A549 (cell line): ENCODE results near the gene SEMA4B. TPM values are rescaled to one million over a fixed set of nuclear protein-coding genes. Genes with fewer than 3 reads are reported as not detected.

Experiments
- ATAC-seq, 2 experiments: fragments of 200-7000 bp in 1 of 2; fragments of >200 bp in 1 of 2; cut with Nextera tagmentation in 1 of 2; cut with Tn5 transposase in 1 of 2; 3 replicates each; pipeline versions ENCODE4 v1.8.0 to v1.9.1; 2018 to 2020; ENCODE audit warnings: mild to moderate bottlenecking in 1 of 2, moderate library complexity in 1 of 2
- CTCF ChIA-PET: fragments of 300-600 bp; sonication (Branson Sonifier 250); formaldehyde crosslinking; extraction: SDS; loops from one replicate; lab custom pipeline; 2021; ENCODE audit warnings: antibody characterized with exemption, inconsistent platforms; lab: Yijun Ruan, JAX
- POLR2A ChIA-PET: fragments of 350-600 bp; formaldehyde crosslinking; extraction: SDS; loops from one replicate; lab custom pipeline; 2021; ENCODE audit warnings: antibody characterized with exemption, inconsistent platforms; lab: Yijun Ruan, JAX
- DNase-seq, 2 experiments: peaks; one replicate each; pipeline versions ENCODE4 v3.0.0 to v3.0.0-alpha.2; 2011 to 2016; ENCODE audit warnings: low read depth in 1 of 2, low spot score in 1 of 2
- FAIRE-seq: peaks from 2 replicates; lab custom pipeline; 2011; peaks lifted over from hg19 to GRCh38; lab: Jason Lieb, UNC
- H3K27ac ChIP-seq, 2 experiments: fragments of >200 bp; sonication (Bioruptor Twin); formaldehyde crosslinking; 3 replicates each; pipeline ENCODE4 v1.5.1; 2016 to 2017
- H3K4me1 ChIP-seq: fragments of >200 bp; sonication (Bioruptor Twin); formaldehyde crosslinking; 3 replicates; pipeline ENCODE4 v1.6.1; 2016
- H3K4me2 ChIP-seq: fragments of >200 bp; sonication (Bioruptor Twin); formaldehyde crosslinking; 3 replicates; pipeline ENCODE4 v1.6.1; 2016
- H3K4me3 ChIP-seq: fragments of >200 bp; sonication (Bioruptor Twin); formaldehyde crosslinking; 3 replicates; pipeline ENCODE4 v1.5.1; 2016
- H3K9me3 ChIP-seq: fragments of >200 bp; sonication (Bioruptor Twin); formaldehyde crosslinking; 3 replicates; pipeline ENCODE4 v1.6.1; 2016
- E2F6 ChIP-seq: IDR thresholded peaks from 2 replicates; pipeline ENCODE4 v1.6.1; 2012; ENCODE audit warnings: low read depth, borderline replicate concordance
- EHMT2 ChIP-seq: fragments of 200-600 bp; sonication (generic); IDR thresholded peaks from 2 replicates; pipeline ENCODE4 v1.6.1; 2016; ENCODE audit warnings: antibody characterized with exemption, low read depth, mild to moderate bottlenecking, moderate library complexity
- FOSL2 ChIP-seq, 2 experiments: fragments of 450-650 bp in 1 of 2; fragments of >200 bp in 1 of 2; sonication (Bioruptor Twin) in 1 of 2; formaldehyde crosslinking; IDR thresholded peaks; 2 replicates each; pipeline versions ENCODE4 v1.5.0 to v1.6.1; 2016 to 2020; ENCODE audit warnings: mild to moderate bottlenecking in 1 of 2, moderate library complexity in 1 of 2
- FOXS1 ChIP-seq: fragments of 250-450 bp; sonication (Bioruptor Pico); IDR thresholded peaks from 2 replicates; pipeline ENCODE4 v1.5.0; 2020; ENCODE audit warnings: mild to moderate bottlenecking, moderate library complexity
- HDAC2 ChIP-seq: fragments of 200-600 bp; sonication (generic); IDR thresholded peaks from 2 replicates; pipeline ENCODE4 v1.6.1; 2016
- HES2 ChIP-seq: fragments of >200 bp; sonication (Bioruptor Twin); formaldehyde crosslinking; IDR thresholded peaks from 2 replicates; pipeline ENCODE4 v1.6.1; 2016
- HEYL ChIP-seq: fragments of 250-450 bp; sonication (Bioruptor Pico); IDR thresholded peaks from 2 replicates; pipeline ENCODE4 v1.8.0; 2021; ENCODE audit warnings: mild to moderate bottlenecking, moderate library complexity
- HMGXB4 ChIP-seq: fragments of 250-450 bp; sonication (Bioruptor Pico); IDR thresholded peaks from 2 replicates; pipeline ENCODE4 v1.5.0; 2021; ENCODE audit warnings: mild to moderate bottlenecking, moderate library complexity, borderline replicate concordance
- HOXA7 ChIP-seq: fragments of 250-450 bp; sonication (Bioruptor Pico); IDR thresholded peaks from 2 replicates; pipeline ENCODE4 v1.5.0; 2020; ENCODE audit warnings: mild to moderate bottlenecking, moderate library complexity
- HOXB13 ChIP-seq: fragments of 250-450 bp; sonication (Bioruptor Pico); IDR thresholded peaks from 2 replicates; pipeline ENCODE4 v1.5.0; 2020; ENCODE audit warnings: low read depth, mild to moderate bottlenecking, moderate library complexity
- JUN ChIP-seq, 2 experiments: fragments of >200 bp; sonication (Bioruptor Twin); formaldehyde crosslinking; IDR thresholded peaks; 2 replicates in 1 of 2; 3 replicates in 1 of 2; pipeline ENCODE4 v1.6.1; 2016 to 2017
- KDM1A ChIP-seq: fragments of 200-600 bp; sonication (generic); IDR thresholded peaks from 2 replicates; pipeline ENCODE4 v1.6.1; 2016; ENCODE audit warnings: low read depth, mild to moderate bottlenecking
- MAX ChIP-seq: IDR thresholded peaks from 2 replicates; pipeline ENCODE4 v1.6.1; 2012
- MAZ ChIP-seq: fragments of 150-350 bp; IDR thresholded peaks from 2 replicates; pipeline ENCODE4 v1.6.1; 2014; ENCODE audit warnings: antibody characterized with exemption, low read depth, low read length, borderline replicate concordance
- RCOR1 ChIP-seq: fragments of 150-350 bp; IDR thresholded peaks from 2 replicates; pipeline ENCODE4 v1.6.1; 2014; ENCODE audit warnings: antibody characterized with exemption, low read length, low read depth
- RFX5 ChIP-seq: fragments of 450-650 bp; IDR thresholded peaks from 2 replicates; pipeline ENCODE4 v1.7.1; 2014; ENCODE audit warnings: antibody characterized with exemption, mild to moderate bottlenecking, moderate library complexity
- SMC3 ChIP-seq: fragments of >200 bp; sonication (Bioruptor Twin); formaldehyde crosslinking; IDR thresholded peaks from 3 replicates; pipeline ENCODE4 v1.6.1; 2018; ENCODE audit warnings: inconsistent platforms
- ZFP36 ChIP-seq: fragments of 450-650 bp; IDR thresholded peaks from 2 replicates; pipeline ENCODE4 v1.6.1; 2014; ENCODE audit warnings: borderline replicate concordance; ENCODE audit not compliant: partially characterized antibody
- ZNF302 ChIP-seq: fragments of 250-450 bp; sonication (Bioruptor Pico); IDR thresholded peaks from 2 replicates; pipeline ENCODE4 v1.9.0; 2021; ENCODE audit warnings: inconsistent platforms, mild to moderate bottlenecking, moderate library complexity
- WGBS: methylation state at CpG from one replicate; pipeline ENCODE4 v1.1.6; 2017; ENCODE audit errors: missing lambda C conversion rate; 5-methylcytosine and 5-hydroxymethylcytosine counted together
- polyA plus RNA-seq, 4 experiments: library from polyadenylated mRNA; depleted of rRNA in 3 of 4; stranded (reverse); fragments of >200 nt; fragmentation: RNase III in 1 of 4; extraction: RNeasy Plus Mini Kit Qiagen cat#74134 plus additional on column Dnase treatment in 1 of 4; gene quantifications; 2 replicates in 3 of 4; 3 replicates in 1 of 4; pipeline ENCODE4 v1.2.3, GENCODE V29; 2011 to 2017

The SEMA4B gene
- polyA plus RNA-seq, 2 of the 4 experiments (the other 2 are of a cell fraction), result 45.3 to 47.1 TPM

- 92% methylated on average over 6 of the region's 6 CpGs for WGBS
- ChIA-PET CTCF (interaction anchor here (0.6 to 17.4 kb wide), 8 partner anchors 9 to 259 kb away, joined by 3 to 732 read pairs (median 4); partner anchors contain the start of genes CIB1, GDPGP1, IDH2 and SEMA4B), POLR2A (no interaction called here)
- DNase-seq (no peak), ATAC-seq (no peak), FAIRE-seq (no peak)
- peaks cover 62% of the 10 kb centered on the region for H3K4me1 ChIP-seq
- H3K4me3 ChIP-seq, result no peak overlapping the region
- no peaks in the 10 kb centered on the region for H3K9me3 ChIP-seq
- H3K27ac ChIP-seq, result peak overlapping the region; percentile 70 to 77; a peak in 4 of 6 replicates
- TF ChIP-seq HMGXB4 (no peak), RCOR1 (no peak)
- no peak overlapping the region for H3K4me2 ChIP-seq
Measured at GRCh38 chr15:90153658-90154057, 47.5 kb upstream of the SEMA4B start.

- peak overlapping the region; percentile 66 for H3K4me2 ChIP-seq
- WGBS, result 90% methylated on average over 5 of the region's 5 CpGs
- FAIRE-seq (no peak), DNase-seq (no peak), ATAC-seq (no peak)
- ChIA-PET CTCF (interaction anchor here (0.9 to 17.4 kb wide), 7 partner anchors 9 to 128 kb away, joined by 3 to 732 read pairs (median 4); partner anchors contain the start of genes CIB1, GDPGP1, IDH2 and SEMA4B), POLR2A (no interaction called here)
- TF ChIP-seq ZFP36, result no peak
- TF ChIP-seq HOXB13 (CRISPR knock-in tag), result no peak
- no peak for TF ChIP-seq ZNF302 (CRISPR knock-in tag)
- TF ChIP-seq HES2, result no peak
- TF ChIP-seq E2F6, result no peak
- no peak for TF ChIP-seq MAX
- TF ChIP-seq EHMT2, result no peak
- TF ChIP-seq FOSL2 (IDR thresholded peaks at IDR 0.05), result no peak
- TF ChIP-seq FOSL2 (CRISPR knock-in tag; IDR thresholded peaks at IDR 0.05), result no peak
- TF ChIP-seq RFX5, result no peak
- TF ChIP-seq HMGXB4, result no peak
- no peak for TF ChIP-seq HOXA7 (CRISPR knock-in tag)
- no peak for TF ChIP-seq JUN (IDR thresholded peaks at IDR 0.05)
- no peak for TF ChIP-seq MAZ
- TF ChIP-seq HEYL (CRISPR knock-in tag), result no peak
- no peak for TF ChIP-seq FOXS1
- no peak for TF ChIP-seq HDAC2
- TF ChIP-seq SMC3, result no peak
- no peak for TF ChIP-seq KDM1A
- H3K27ac ChIP-seq, result peak overlapping the region; percentile 70 to 77
- no peaks in the 10 kb centered on the region for H3K9me3 ChIP-seq
- H3K4me3 ChIP-seq, result no peak overlapping the region
- H3K4me1 ChIP-seq, result peaks cover 62% of the 10 kb centered on the region
Measured at GRCh38 chr15:90154246-90154645, 46.9 kb upstream of the SEMA4B start.
